T-helper 1 cell (primary cell): ENCODE results near the gene CDRT15L2.
"Not testable (repeated sequence)": the region's sequence is repeated elsewhere in the genome, so short reads cannot be mapped to it uniquely, and the experiment has no call there.

ENCODE experiments used
- DNase-seq, 5 donors: peaks; one replicate each; pipeline ENCODE4 v3.0.0-alpha.2; 2012 to 2020
- total RNA-seq, 4 donors: gene quantifications; one replicate each; lab custom pipeline; 2026; lab: John Stamatoyannopoulos, UW

The CDRT15L2 gene
- 0 reads per million in 4 donors for total RNA-seq

GRCh38 chr17:20579424-20579823 lies at the start of gene CDRT15L2:
Gene CDRT15L2 (plus strand): TSS chr17:20579724. CDS start chr17:20579744, 20 bp downstream.
- DNase-seq: not testable (repeated sequence)

GRCh38 chr17:20530104-20530503 lies 49.4 kb upstream of the CDRT15L2 start:
- DNase-seq: not testable (repeated sequence)

- not testable (repeated sequence) for DNase-seq
Observed at GRCh38 chr17:20532544-20533090, 46.9 kb upstream of the CDRT15L2 start.

GRCh38 chr17:20533206-20533605 lies 46.3 kb upstream of the CDRT15L2 start:
- DNase-seq: not testable (repeated sequence)

- not testable (repeated sequence) for DNase-seq
Observed at GRCh38 chr17:20534711-20535550, 44.6 kb upstream of the CDRT15L2 start.

- not testable (repeated sequence) for DNase-seq
Observed at GRCh38 chr17:20540414-20540813, 39.1 kb upstream of the CDRT15L2 start.

- DNase-seq: not testable (repeated sequence)
Observed at GRCh38 chr17:20540865-20541264, 38.7 kb upstream of the CDRT15L2 start.

- DNase-seq: not testable (repeated sequence)
Observed at GRCh38 chr17:20541853-20542546, 37.5 kb upstream of the CDRT15L2 start.

- not testable (repeated sequence) for DNase-seq
Observed at GRCh38 chr17:20547923-20548322, 31.6 kb upstream of the CDRT15L2 start.

GRCh38 chr17:20552920-20553319 lies 26.6 kb upstream of the CDRT15L2 start:
- not testable (repeated sequence) for DNase-seq

- DNase-seq: not testable (repeated sequence)
Observed at GRCh38 chr17:20554728-20555127, 24.8 kb upstream of the CDRT15L2 start.

GRCh38 chr17:20555135-20556010 lies 24.2 kb upstream of the CDRT15L2 start:
- not testable (repeated sequence) for DNase-seq

GRCh38 chr17:20558096-20558495 lies 21.4 kb upstream of the CDRT15L2 start:
- not testable (repeated sequence) for DNase-seq

- not testable (repeated sequence) for DNase-seq
Observed at GRCh38 chr17:20559018-20559417, 20.5 kb upstream of the CDRT15L2 start.

GRCh38 chr17:20562587-20562986 lies 16.9 kb upstream of the CDRT15L2 start:
- no peak for DNase-seq

GRCh38 chr17:20565245-20565644 lies 14.3 kb upstream of the CDRT15L2 start:
- DNase-seq: not testable (repeated sequence)

- no peak for DNase-seq
Observed at GRCh38 chr17:20565711-20566110, 13.8 kb upstream of the CDRT15L2 start.

GRCh38 chr17:20566736-20567135 lies 12.8 kb upstream of the CDRT15L2 start:
- not testable (repeated sequence) for DNase-seq

- not testable (repeated sequence) for DNase-seq
Observed at GRCh38 chr17:20567421-20567820, 12.1 kb upstream of the CDRT15L2 start.

GRCh38 chr17:20568604-20569003 lies 10.9 kb upstream of the CDRT15L2 start:
- DNase-seq: not testable (repeated sequence)

- not testable (repeated sequence) for DNase-seq
Observed at GRCh38 chr17:20571653-20572052, 7.9 kb upstream of the CDRT15L2 start.

GRCh38 chr17:20573216-20573615 lies 6.3 kb upstream of the CDRT15L2 start:
- not testable (repeated sequence) for DNase-seq
